Vagina (tissue), 2 donors: Measurements from ENCODE around the gene SEMA5B.

Experiments
- POLR2AphosphoS5 ChIP-seq, 2 donors: sonication (generic); formaldehyde crosslinking; IDR thresholded peaks; one replicate each; pipeline ENCODE4 v1.9.0; 2017; ENCODE audit warnings: antibody characterized with exemption in 2 of 2, mild to moderate bottlenecking in 2 of 2, low read depth in 1 of 2; ENCODE audit not compliant: insufficient read depth in 1 of 2
- TF ChIP-seq, protein P1 (sequence below), 3 experiments: fragments of 450-650 bp in 2 of 3; fragments of 200-600 bp in 1 of 3; sonication (generic) in 1 of 3; IDR thresholded peaks; one replicate each; pipeline ENCODE4 v1.5.1; 2017 to 2019; ENCODE audit warnings: antibody characterized with exemption in 3 of 3, mild to moderate bottlenecking in 2 of 3, moderate library complexity in 2 of 3

DNA sequence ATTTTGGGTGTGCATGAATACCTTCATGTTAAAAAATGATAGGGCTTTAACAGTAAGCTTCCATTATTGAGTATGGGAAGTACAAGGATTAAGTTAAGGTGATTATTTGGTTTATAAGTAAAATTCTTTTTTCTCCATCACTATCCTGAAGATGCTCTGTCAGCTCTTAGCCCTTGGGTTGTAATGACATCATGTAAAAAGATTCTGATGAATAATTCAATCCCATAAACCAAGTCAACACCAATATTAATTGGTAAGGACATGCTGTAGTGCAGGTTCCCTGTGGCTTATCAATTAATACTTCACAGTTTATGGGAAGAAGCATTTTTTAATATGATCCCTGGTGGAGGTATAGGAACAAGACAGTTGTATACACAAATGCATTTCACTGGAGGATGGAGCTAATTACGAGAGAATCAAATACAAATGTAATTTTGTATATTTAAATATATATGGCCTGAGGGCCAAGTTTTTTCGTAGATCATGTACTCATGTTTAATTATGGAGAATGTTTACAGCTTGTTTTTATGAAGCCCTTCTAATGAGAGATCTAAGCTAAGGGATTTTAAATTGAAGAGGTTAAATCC is 145.1 kb downstream of the SEMA5B start:
- TF ChIP-seq POLR2AphosphoS5 (IDR thresholded peaks at IDR 0.05; ENCODE audit: insufficient read depth in 1 of 2, low read depth in 1 of 2) = no peak
- TF ChIP-seq, protein P1, sequence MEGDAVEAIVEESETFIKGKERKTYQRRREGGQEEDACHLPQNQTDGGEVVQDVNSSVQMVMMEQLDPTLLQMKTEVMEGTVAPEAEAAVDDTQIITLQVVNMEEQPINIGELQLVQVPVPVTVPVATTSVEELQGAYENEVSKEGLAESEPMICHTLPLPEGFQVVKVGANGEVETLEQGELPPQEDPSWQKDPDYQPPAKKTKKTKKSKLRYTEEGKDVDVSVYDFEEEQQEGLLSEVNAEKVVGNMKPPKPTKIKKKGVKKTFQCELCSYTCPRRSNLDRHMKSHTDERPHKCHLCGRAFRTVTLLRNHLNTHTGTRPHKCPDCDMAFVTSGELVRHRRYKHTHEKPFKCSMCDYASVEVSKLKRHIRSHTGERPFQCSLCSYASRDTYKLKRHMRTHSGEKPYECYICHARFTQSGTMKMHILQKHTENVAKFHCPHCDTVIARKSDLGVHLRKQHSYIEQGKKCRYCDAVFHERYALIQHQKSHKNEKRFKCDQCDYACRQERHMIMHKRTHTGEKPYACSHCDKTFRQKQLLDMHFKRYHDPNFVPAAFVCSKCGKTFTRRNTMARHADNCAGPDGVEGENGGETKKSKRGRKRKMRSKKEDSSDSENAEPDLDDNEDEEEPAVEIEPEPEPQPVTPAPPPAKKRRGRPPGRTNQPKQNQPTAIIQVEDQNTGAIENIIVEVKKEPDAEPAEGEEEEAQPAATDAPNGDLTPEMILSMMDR (IDR thresholded peaks at IDR 0.05) = no peak
